Measurements from ENCODE around the gene HERPUD2.

GRCh38 chr7:35700333-35700732 is 5.4 kb upstream of the HERPUD2 start:
- TF ChIP-seq CTCF (IDR thresholded peaks at IDR 0.05) (no peak), POLR2A (IDR thresholded peaks at IDR 0.05) (no peak)
